HepG2 (cell line): ENCODE data around the gene HILPDA. TPM values are rescaled to one million over a fixed set of nuclear protein-coding genes. Genes with fewer than 3 reads are reported as not detected.

Experiments used
- ATF2 ChIP-seq: sonication (generic); formaldehyde crosslinking; IDR thresholded peaks from 2 replicates; pipeline ENCODE4 v1.4.0; 2020; ENCODE audit warnings: missing genetic modification reagents
- CAMTA2 ChIP-seq: sonication (generic); formaldehyde crosslinking; IDR thresholded peaks from 2 replicates; pipeline ENCODE4 v1.4.0; 2020; ENCODE audit warnings: mild to moderate bottlenecking, missing genetic modification reagents, borderline replicate concordance
- FOXA1 ChIP-seq, 2 experiments: fragments of 450-650 bp in 1 of 2; sonication (generic) in 1 of 2; formaldehyde crosslinking in 1 of 2; IDR thresholded peaks; 2 replicates each; pipeline versions ENCODE4 v1.4.0 to v1.6.1; 2016 to 2020; ENCODE audit warnings: missing genetic modification reagents in 1 of 2
- FOXK1 ChIP-seq: sonication (generic); formaldehyde crosslinking; IDR thresholded peaks from 2 replicates; pipeline ENCODE4 v1.4.0; 2020; ENCODE audit warnings: low read depth, missing genetic modification reagents, borderline replicate concordance
- GABPA ChIP-seq, 2 experiments: IDR thresholded peaks; 2 replicates each; pipeline ENCODE4 v1.6.1; 2011 to 2016; ENCODE audit warnings: low read depth in 2 of 2, low read length in 1 of 2, missing biosample characterization in 1 of 2, missing genetic modification characterization in 1 of 2
- GLI4 ChIP-seq: sonication (generic); formaldehyde crosslinking; IDR thresholded peaks from 2 replicates; pipeline ENCODE4 v1.5.1; 2020; ENCODE audit warnings: missing genetic modification reagents, mild to moderate bottlenecking, moderate library complexity, borderline replicate concordance
- GPN1 ChIP-seq: sonication (generic); formaldehyde crosslinking; IDR thresholded peaks from 2 replicates; pipeline ENCODE4 v1.5.1; 2020; ENCODE audit warnings: missing genetic modification reagents, borderline replicate concordance
- HMGA1 ChIP-seq: sonication (generic); formaldehyde crosslinking; conservative IDR thresholded peaks from 2 replicates; pipeline ENCODE4 v1.4.0; 2020; ENCODE audit warnings: missing genetic modification reagents
- NCOR1 ChIP-seq: fragments of 200-600 bp; sonication (generic); IDR thresholded peaks from 2 replicates; pipeline ENCODE4 v1.7.0; 2017; ENCODE audit warnings: antibody characterized with exemption, low read length, borderline replicate concordance
- NFKB2 ChIP-seq: sonication (generic); formaldehyde crosslinking; IDR thresholded peaks from 2 replicates; pipeline ENCODE4 v1.4.0; 2020; ENCODE audit warnings: missing genetic modification reagents, borderline replicate concordance
- RAD51 ChIP-seq: fragments of 450-650 bp; IDR thresholded peaks from 2 replicates; pipeline ENCODE4 v1.6.1; 2016; ENCODE audit warnings: borderline replicate concordance
- RBFOX2 ChIP-seq: fragments of 200-400 bp; formaldehyde crosslinking; IDR thresholded peaks from 2 replicates; pipeline ENCODE4 v1.6.1; 2017; ENCODE audit warnings: low read depth, mild to moderate bottlenecking, low read length
- SMARCC2 ChIP-seq: fragments of 450-650 bp; IDR thresholded peaks from 2 replicates; pipeline ENCODE4 v1.6.1; 2017; ENCODE audit warnings: antibody characterized with exemption, mild to moderate bottlenecking
- SRSF4 ChIP-seq: fragments of 200-400 bp; formaldehyde crosslinking; IDR thresholded peaks from one replicate; pipeline ENCODE4 v1.6.1; 2018; ENCODE audit warnings: mild to moderate bottlenecking, low read depth, low read length, moderate library complexity; ENCODE audit not compliant: poor library complexity, severe bottlenecking
- SRSF9 ChIP-seq: fragments of 200-400 bp; formaldehyde crosslinking; IDR thresholded peaks from 2 replicates; pipeline ENCODE4 v1.6.1; 2018; ENCODE audit warnings: borderline replicate concordance, mild to moderate bottlenecking, low read depth, low read length; ENCODE audit not compliant: insufficient read depth, poor library complexity, severe bottlenecking
- SSRP1 ChIP-seq: IDR thresholded peaks from 2 replicates; pipeline ENCODE4 v1.6.1; 2016; ENCODE audit warnings: control low read depth
- TBX2 ChIP-seq: sonication (generic); formaldehyde crosslinking; IDR thresholded peaks from 2 replicates; pipeline ENCODE4 v1.5.0; 2020; ENCODE audit warnings: missing genetic modification reagents, mild to moderate bottlenecking, borderline replicate concordance
- TCF12 ChIP-seq, 2 experiments: fragments of 450-650 bp in 1 of 2; sonication (generic) in 1 of 2; formaldehyde crosslinking in 1 of 2; IDR thresholded peaks; 2 replicates each; pipeline versions ENCODE4 v1.6.1 to v1.8.0; 2017 to 2022; ENCODE audit warnings: antibody characterized with exemption in 1 of 2, mild to moderate bottlenecking in 1 of 2, missing genetic modification reagents in 1 of 2, moderate library complexity in 1 of 2
- THRA ChIP-seq: sonication (generic); formaldehyde crosslinking; IDR thresholded peaks from 2 replicates; pipeline ENCODE4 v1.4.0; 2020; ENCODE audit warnings: missing genetic modification reagents, borderline replicate concordance
- THYN1 ChIP-seq: sonication (generic); formaldehyde crosslinking; IDR thresholded peaks from 2 replicates; pipeline ENCODE4 v1.8.1; 2023; ENCODE audit warnings: low read depth, mild to moderate bottlenecking, moderate library complexity, missing genetic modification reagents, borderline replicate concordance
- ZBTB42 ChIP-seq: sonication (generic); formaldehyde crosslinking; IDR thresholded peaks from 2 replicates; pipeline ENCODE4 v1.5.0; 2020; ENCODE audit warnings: mild to moderate bottlenecking, missing genetic modification reagents
- ZBTB44 ChIP-seq: sonication (generic); formaldehyde crosslinking; IDR thresholded peaks from 2 replicates; pipeline ENCODE4 v1.4.0; 2020; ENCODE audit warnings: missing genetic modification reagents
- ZC3H13 ChIP-seq: sonication (generic); formaldehyde crosslinking; IDR thresholded peaks from 2 replicates; pipeline ENCODE4 v1.8.1; 2023; ENCODE audit warnings: mild to moderate bottlenecking, missing genetic modification reagents, moderate library complexity
- ZNF205 ChIP-seq: IDR thresholded peaks from 2 replicates; pipeline ENCODE4 v1.6.1; 2018; ENCODE audit warnings: missing biosample characterization, missing genetic modification reagents
- ZNF747 ChIP-seq: sonication (generic); formaldehyde crosslinking; IDR thresholded peaks from 2 replicates; pipeline ENCODE4 v1.8.1; 2023; ENCODE audit warnings: missing genetic modification reagents, mild to moderate bottlenecking, borderline replicate concordance
- ZSCAN30 ChIP-seq: sonication (generic); formaldehyde crosslinking; IDR thresholded peaks from 2 replicates; pipeline ENCODE4 v1.5.0; 2020; ENCODE audit warnings: mild to moderate bottlenecking, missing genetic modification reagents
- polyA plus RNA-seq, 8 experiments: library from polyadenylated mRNA; depleted of rRNA in 3 of 8; stranded (reverse) in 7 of 8; unstranded in 1 of 8; fragments of >200 nt; fragmentation: Illumina TruSeq in 4 of 8; extraction: Trizol in 4 of 8; gene quantifications; 2 replicates each; pipeline versions ENCODE4 v1.2.1 to v1.2.3, GENCODE V29; 2011 to 2016; ENCODE audit warnings: low read depth in 4 of 8, missing spikeins in 1 of 8, mixed read lengths in 1 of 8; ENCODE audit not compliant: insufficient read depth in 1 of 8
- total RNA-seq, 5 experiments: library from RNA; depleted of rRNA; stranded (reverse); fragments of >200 nt; fragmentation: Illumina TruSeq; extraction: Trizol; gene quantifications; 2 replicates each; pipeline ENCODE4 v1.2.3, GENCODE V29; 2016; ENCODE audit warnings: low read depth in 1 of 5

The HILPDA gene
- total and polyA plus RNA-seq, 2 of the 13 experiments (the other 11 are each of a cell fraction or from before 2014, with no cell fraction given), result 11.1 to 44.0 TPM

DNA sequence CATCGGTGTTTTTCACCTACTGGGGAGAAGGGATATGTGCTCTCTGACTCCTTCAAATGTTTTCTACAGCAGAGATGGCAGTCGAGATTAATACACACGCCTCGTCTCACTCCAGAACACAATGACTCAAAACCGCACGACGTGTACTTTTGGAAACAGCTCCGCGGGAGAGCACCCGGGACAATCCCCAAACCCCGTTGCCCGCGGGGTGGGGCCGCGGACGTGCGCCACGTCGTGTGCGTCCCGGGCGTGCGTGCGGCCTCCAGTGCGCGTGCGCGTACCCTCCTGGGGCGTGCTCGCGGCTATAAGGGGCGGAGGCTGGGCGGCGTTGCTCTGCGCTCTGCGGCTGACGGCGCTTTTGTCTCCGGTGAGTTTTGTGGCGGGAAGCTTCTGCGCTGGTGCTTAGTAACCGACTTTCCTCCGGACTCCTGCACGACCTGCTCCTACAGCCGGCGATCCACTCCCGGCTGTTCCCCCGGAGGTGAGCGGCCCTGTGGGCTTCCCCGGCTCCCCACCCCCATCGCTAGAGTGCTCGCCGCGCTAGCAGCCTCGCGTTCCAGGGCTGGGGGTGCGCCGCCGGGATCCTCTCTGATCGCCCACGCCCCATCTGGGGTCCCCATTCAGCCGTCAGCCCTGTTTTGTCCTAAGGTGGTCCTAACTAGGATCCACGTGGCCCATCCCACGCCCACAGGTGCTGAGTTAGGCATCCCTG is at the start of gene HILPDA (continued):
- no peak for TF ChIP-seq SRSF9
- no peak for TF ChIP-seq GABPA (IDR thresholded peaks at IDR 0.05; ENCODE audit: low read depth, low read length)
- no peak for TF ChIP-seq GABPA (CRISPR knock-in tag; IDR thresholded peaks at IDR 0.05; ENCODE audit: low read depth)
- no peak for TF ChIP-seq FOXK1
- TF ChIP-seq ZBTB42 (CRISPR knock-in tag), result no peak
- no peak for TF ChIP-seq FOXA1 (IDR thresholded peaks at IDR 0.05)
- no peak for TF ChIP-seq FOXA1 (CRISPR knock-in tag; IDR thresholded peaks at IDR 0.05)
- TF ChIP-seq RBFOX2, result peak; percentile 96
- TF ChIP-seq ZBTB44 (CRISPR knock-in tag), result no peak
- 0 out of 2 replicates have a peak, but pooled peaks have one; percentile 18 for TF ChIP-seq ZNF205 (CRISPR knock-in tag)
- no peak for TF ChIP-seq RAD51
- peak; percentile 17; the same call in 1 of the 2 replicates for TF ChIP-seq ATF2 (CRISPR knock-in tag)
- TF ChIP-seq NFKB2 (CRISPR knock-in tag), result peak; percentile 70
- no peak for TF ChIP-seq SRSF4
- no peak for TF ChIP-seq CAMTA2 (CRISPR knock-in tag)
- no peak for TF ChIP-seq THYN1
- 0 out of 2 replicates have a peak, but pooled peaks have one; percentile 19 for TF ChIP-seq GLI4
- peak; percentile 57; the same call in 1 of the 2 replicates for TF ChIP-seq THRA (CRISPR knock-in tag)
- peak; percentile 88 for TF ChIP-seq ZNF747 (CRISPR knock-in tag)
- TF ChIP-seq NCOR1, result no peak
- no peak for TF ChIP-seq ZSCAN30
- TF ChIP-seq SMARCC2, result no peak
- no peak for TF ChIP-seq TCF12 (IDR thresholded peaks at IDR 0.05)
- no peak for TF ChIP-seq TCF12 (CRISPR knock-in tag; IDR thresholded peaks at IDR 0.05)
- no peak for TF ChIP-seq SSRP1 (CRISPR knock-in tag)
- TF ChIP-seq ZC3H13, result peak; percentile 43
- peak; percentile 66 for TF ChIP-seq TBX2 (CRISPR knock-in tag)
- no peak for TF ChIP-seq GPN1
- no peak for TF ChIP-seq HMGA1 (CRISPR knock-in tag)
